HUES48 (cell line): Measurements from ENCODE around the gene MID1.

Experiments used
- H3K27ac ChIP-seq: one replicate; pipeline ENCODE4 v1.7.0; 2013; ENCODE audit warnings: low read depth, low read length, inconsistent platforms
- H3K27me3 ChIP-seq: 2 replicates; pipeline ENCODE4 v1.6.1; 2013; ENCODE audit warnings: mild to moderate bottlenecking, low read length; ENCODE audit not compliant: control insufficient read depth, insufficient read depth
- H3K36me3 ChIP-seq: 2 replicates; pipeline ENCODE4 v1.6.1; 2013; ENCODE audit warnings: low read length; ENCODE audit not compliant: control insufficient read depth, insufficient read depth
- H3K4me1 ChIP-seq: 2 replicates; pipeline ENCODE4 v1.6.1; 2013; ENCODE audit warnings: mild to moderate bottlenecking, low read length; ENCODE audit not compliant: control insufficient read depth, insufficient read depth
- H3K4me3 ChIP-seq: 2 replicates; pipeline ENCODE4 v1.5.1; 2013; ENCODE audit warnings: mild to moderate bottlenecking, low read depth, low read length
- H3K9ac ChIP-seq: 2 replicates; pipeline ENCODE4 v1.6.1; 2013; ENCODE audit warnings: mild to moderate bottlenecking, low read depth, low read length, moderate library complexity
- H3K9me3 ChIP-seq: 2 replicates; pipeline ENCODE4 v1.6.1; 2013; ENCODE audit warnings: low read length; ENCODE audit not compliant: control insufficient read depth, insufficient read depth

Gene MID1

GRCh38 chrX:10556405-10556804, 64.0 kb downstream of the MID1 start:
- Histone ChIP-seq H3K9ac (no peak overlapping the region), H3K4me3 (no peak overlapping the region), H3K9me3 (no peaks in the 10 kb centered on the region), H3K27me3 (no peaks in the 10 kb centered on the region), H3K27ac (no peak overlapping the region), H3K4me1 (peaks cover 33% of the 10 kb centered on the region), H3K36me3 (no peaks in the 10 kb centered on the region)

- Histone ChIP-seq H3K4me3 (no peak overlapping the region), H3K4me1 (peaks cover 33% of the 10 kb centered on the region), H3K9ac (no peak overlapping the region), H3K9me3 (no peaks in the 10 kb centered on the region), H3K27me3 (no peaks in the 10 kb centered on the region), H3K27ac (no peak overlapping the region), H3K36me3 (no peaks in the 10 kb centered on the region)
These were observed 64.5 kb downstream of the MID1 start for GRCh38 chrX:10555846-10556245.

- Histone ChIP-seq H3K4me3 (no peak overlapping the region), H3K27ac (no peak overlapping the region), H3K9me3 (no peaks in the 10 kb centered on the region), H3K27me3 (no peaks in the 10 kb centered on the region), H3K9ac (no peak overlapping the region), H3K4me1 (peaks cover 31% of the 10 kb centered on the region), H3K36me3 (no peaks in the 10 kb centered on the region)
These were observed 65.6 kb downstream of the MID1 start for GRCh38 chrX:10554612-10555270.

- no peaks in the 10 kb centered on the region for H3K9me3 ChIP-seq
- H3K27ac ChIP-seq: no peak overlapping the region
- no peaks in the 10 kb centered on the region for H3K27me3 ChIP-seq
- H3K4me1 ChIP-seq: peaks cover 48% of the 10 kb centered on the region
- H3K36me3 ChIP-seq: no peaks in the 10 kb centered on the region
- no peak overlapping the region for H3K4me3 ChIP-seq
- H3K9ac ChIP-seq: no peak overlapping the region
These were observed 71.1 kb downstream of the MID1 start for GRCh38 chrX:10549280-10549679.

GRCh38 chrX:10548688-10549087, 71.7 kb downstream of the MID1 start:
- Histone ChIP-seq H3K4me3 (no peak overlapping the region), H3K4me1 (peaks cover 52% of the 10 kb centered on the region), H3K9me3 (no peaks in the 10 kb centered on the region), H3K27ac (no peak overlapping the region), H3K36me3 (no peaks in the 10 kb centered on the region), H3K27me3 (no peaks in the 10 kb centered on the region), H3K9ac (no peak overlapping the region)

GRCh38 chrX:10545882-10546281, 74.5 kb downstream of the MID1 start:
- no peak overlapping the region for H3K9ac ChIP-seq
- no peaks in the 10 kb centered on the region for H3K27me3 ChIP-seq
- peaks cover 62% of the 10 kb centered on the region for H3K4me1 ChIP-seq
- no peaks in the 10 kb centered on the region for H3K9me3 ChIP-seq
- H3K36me3 ChIP-seq: no peaks in the 10 kb centered on the region
- peak overlapping the region; percentile 66 for H3K27ac ChIP-seq
- peak overlapping the region; percentile 12; the same call in 1 of the 2 replicates for H3K4me3 ChIP-seq

- H3K27me3 ChIP-seq: no peaks in the 10 kb centered on the region
- no peak overlapping the region for H3K27ac ChIP-seq
- H3K9ac ChIP-seq: no peak overlapping the region
- no peak overlapping the region for H3K4me3 ChIP-seq
- peaks cover 48% of the 10 kb centered on the region for H3K4me1 ChIP-seq
- no peaks in the 10 kb centered on the region for H3K9me3 ChIP-seq
- no peaks in the 10 kb centered on the region for H3K36me3 ChIP-seq
These were observed 77.8 kb downstream of the MID1 start for GRCh38 chrX:10542586-10542985.

- Histone ChIP-seq H3K9me3 (no peaks in the 10 kb centered on the region), H3K27ac (no peak overlapping the region), H3K4me3 (no peak overlapping the region), H3K4me1 (peaks cover 43% of the 10 kb centered on the region), H3K9ac (no peak overlapping the region), H3K27me3 (no peaks in the 10 kb centered on the region), H3K36me3 (no peaks in the 10 kb centered on the region)
These were observed 81.6 kb downstream of the MID1 start for GRCh38 chrX:10538831-10539230.

- Histone ChIP-seq H3K9me3 (no peaks in the 10 kb centered on the region), H3K36me3 (no peaks in the 10 kb centered on the region), H3K4me3 (no peak overlapping the region), H3K4me1 (peaks cover 43% of the 10 kb centered on the region), H3K27ac (no peak overlapping the region), H3K27me3 (no peaks in the 10 kb centered on the region), H3K9ac (no peak overlapping the region)
These were observed 83.1 kb downstream of the MID1 start for GRCh38 chrX:10537308-10537707.

- Histone ChIP-seq H3K27ac (no peak overlapping the region), H3K36me3 (no peaks in the 10 kb centered on the region), H3K9me3 (no peaks in the 10 kb centered on the region), H3K27me3 (no peaks in the 10 kb centered on the region), H3K4me1 (peaks cover 40% of the 10 kb centered on the region), H3K4me3 (no peak overlapping the region), H3K9ac (no peak overlapping the region)
These were observed 83.6 kb downstream of the MID1 start for GRCh38 chrX:10536744-10537143.

GRCh38 chrX:10534611-10535010, 85.8 kb downstream of the MID1 start:
- H3K4me1 ChIP-seq: peaks cover 30% of the 10 kb centered on the region
- H3K9ac ChIP-seq: no peak overlapping the region
- H3K4me3 ChIP-seq: no peak overlapping the region
- H3K27me3 ChIP-seq: no peaks in the 10 kb centered on the region
- H3K9me3 ChIP-seq: no peaks in the 10 kb centered on the region
- no peak overlapping the region for H3K27ac ChIP-seq
- no peaks in the 10 kb centered on the region for H3K36me3 ChIP-seq
